GM19467 (cell line): ENCODE measurements around the gene RAPGEF4.

ENCODE experiments used
- ATAC-seq: cut with Tn5 transposase; IDR thresholded peaks from one replicate; pipeline ENCODE4 v1.9.1; 2021; ENCODE audit warnings: mild to moderate bottlenecking, moderate library complexity; ENCODE audit not compliant: unreplicated experiment

RAPGEF4 gene

GRCh38 chr2:172856606-172857005 is 121.0 kb downstream of the RAPGEF4 start:
- ATAC-seq: no peak

GRCh38 chr2:172858473-172858745 is 122.8 kb downstream of the RAPGEF4 start:
- no peak for ATAC-seq

GRCh38 chr2:172859581-172860335 is 124.1 kb downstream of the RAPGEF4 start:
- ATAC-seq: no peak

- no peak for ATAC-seq
Observed at GRCh38 chr2:172860336-172860707, 124.7 kb downstream of the RAPGEF4 start.

- no peak for ATAC-seq
Observed at GRCh38 chr2:172861098-172861497, 125.5 kb downstream of the RAPGEF4 start.

- ATAC-seq: no peak
Observed at GRCh38 chr2:172861656-172862476, 126.2 kb downstream of the RAPGEF4 start.

GRCh38 chr2:172863341-172863740 is 127.7 kb downstream of the RAPGEF4 start:
- ATAC-seq: no peak

GRCh38 chr2:172864182-172864581 is 128.5 kb downstream of the RAPGEF4 start:
- ATAC-seq: no peak

GRCh38 chr2:172865422-172865821 is 129.8 kb downstream of the RAPGEF4 start:
- ATAC-seq: no peak

- ATAC-seq: no peak
Observed at GRCh38 chr2:172869861-172870260, 134.2 kb downstream of the RAPGEF4 start.

GRCh38 chr2:172870396-172870795 is 134.8 kb downstream of the RAPGEF4 start:
- no peak for ATAC-seq

- no peak for ATAC-seq
Observed at GRCh38 chr2:172877826-172878225, 142.2 kb downstream of the RAPGEF4 start.

- ATAC-seq: no peak
Observed at GRCh38 chr2:172878260-172878659, 142.6 kb downstream of the RAPGEF4 start.

- ATAC-seq: no peak
Observed at GRCh38 chr2:172884336-172884735, 148.7 kb downstream of the RAPGEF4 start.

- ATAC-seq: no peak
Observed at GRCh38 chr2:172885996-172886395, 150.4 kb downstream of the RAPGEF4 start.

GRCh38 chr2:172887280-172887679 is 151.6 kb downstream of the RAPGEF4 start:
- no peak for ATAC-seq

- no peak for ATAC-seq
Observed at GRCh38 chr2:172888714-172889669, 153.3 kb downstream of the RAPGEF4 start.

- ATAC-seq: no peak
Observed at GRCh38 chr2:172889768-172890430, 154.3 kb downstream of the RAPGEF4 start.

GRCh38 chr2:172893111-172893510 is 157.5 kb downstream of the RAPGEF4 start:
- no peak for ATAC-seq

- ATAC-seq: no peak
Observed at GRCh38 chr2:172893671-172894070, 158.0 kb downstream of the RAPGEF4 start.
